ENCODE data around the gene SHISAL2B.
A peak's percentile ranks its signal among the peaks of the same experiment; 100 is the strongest.
"Not testable (repeated sequence)": the region's sequence is repeated elsewhere in the genome, so short reads cannot be mapped to it uniquely, and the experiment has no call there.

The SHISAL2B gene

DNA sequence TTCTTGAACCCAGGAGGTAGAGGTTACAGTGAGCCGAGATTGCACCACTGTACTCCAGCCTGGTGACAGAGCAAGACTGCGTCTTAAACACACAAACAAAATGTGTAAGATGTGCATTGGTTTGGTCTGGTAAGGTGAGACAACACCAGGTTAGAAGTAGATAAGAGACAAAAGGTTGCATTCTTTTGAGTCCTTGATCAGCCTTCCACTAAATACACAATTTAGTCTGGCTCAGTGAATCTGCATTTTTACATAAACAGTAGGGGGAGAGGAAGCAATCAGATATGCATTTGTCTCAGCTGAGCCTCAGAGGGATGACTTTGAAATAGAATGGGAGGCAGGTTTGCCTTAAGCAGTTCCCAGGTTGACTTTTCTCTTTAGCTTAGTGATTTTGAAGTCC lies 15.8 kb downstream of the SHISAL2B start:
- DNase-seq = not testable (repeated sequence)

DNA sequence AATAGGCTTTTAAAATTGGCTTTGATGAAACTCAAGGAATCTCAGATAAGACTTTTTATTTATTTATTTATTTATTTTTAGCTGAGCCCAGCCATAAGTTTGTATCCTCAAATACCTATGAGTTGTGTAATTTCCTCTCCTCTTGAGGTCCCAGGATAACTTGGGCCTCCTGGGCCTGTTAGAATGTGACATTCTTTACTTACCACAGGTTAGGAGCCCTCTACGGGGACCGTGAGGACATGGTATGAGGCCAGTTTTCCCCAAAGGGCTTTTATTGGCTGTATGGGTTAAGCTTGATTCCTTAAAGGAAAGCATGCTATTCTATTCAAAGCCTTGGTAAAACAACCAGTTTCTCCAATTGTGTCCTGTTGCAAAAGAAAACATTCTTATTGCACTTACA lies 16.9 kb downstream of the SHISAL2B start:
- no peak for DNase-seq

DNA sequence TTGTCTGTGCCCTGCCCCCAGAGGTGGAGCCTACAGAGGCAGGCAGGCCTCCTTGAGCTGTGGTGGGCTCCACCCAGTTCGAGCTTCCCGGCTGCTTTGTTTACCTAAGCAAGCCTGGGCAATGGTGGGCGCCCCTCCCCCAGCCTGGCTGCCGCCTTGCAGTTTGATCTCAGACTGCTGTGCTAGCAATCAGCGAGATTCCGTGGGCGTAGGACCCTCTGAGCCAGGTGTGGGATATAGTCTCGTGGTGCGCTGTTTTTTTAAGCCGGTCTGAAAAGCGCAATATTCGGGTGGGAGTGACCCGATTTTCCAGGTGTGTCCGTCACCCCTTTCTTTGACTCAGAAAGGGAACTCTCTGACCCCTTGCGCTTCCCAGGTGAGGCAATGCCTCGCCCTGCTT lies 24.2 kb downstream of the SHISAL2B start:
- not testable (repeated sequence) for DNase-seq

DNA sequence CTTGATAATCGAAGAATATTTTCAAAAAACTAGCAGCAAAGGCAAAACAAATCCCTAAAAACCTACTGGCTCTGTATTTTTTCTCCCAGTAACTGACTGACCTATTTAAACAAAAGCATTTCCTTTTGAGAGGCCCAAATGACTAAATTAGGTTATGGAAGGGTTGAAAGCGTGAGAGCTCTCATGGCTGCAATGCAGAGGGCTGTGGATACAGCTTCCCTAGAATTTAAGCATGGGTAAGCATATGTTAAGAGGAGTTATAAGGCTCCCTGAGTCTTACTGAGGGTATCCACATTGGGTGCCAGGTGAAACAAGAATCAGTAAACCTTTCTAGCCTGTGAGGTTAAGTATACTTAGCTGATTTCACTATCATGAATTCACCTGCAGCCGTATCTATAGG lies 32.3 kb downstream of the SHISAL2B start:
- DNase-seq = no peak

DNA sequence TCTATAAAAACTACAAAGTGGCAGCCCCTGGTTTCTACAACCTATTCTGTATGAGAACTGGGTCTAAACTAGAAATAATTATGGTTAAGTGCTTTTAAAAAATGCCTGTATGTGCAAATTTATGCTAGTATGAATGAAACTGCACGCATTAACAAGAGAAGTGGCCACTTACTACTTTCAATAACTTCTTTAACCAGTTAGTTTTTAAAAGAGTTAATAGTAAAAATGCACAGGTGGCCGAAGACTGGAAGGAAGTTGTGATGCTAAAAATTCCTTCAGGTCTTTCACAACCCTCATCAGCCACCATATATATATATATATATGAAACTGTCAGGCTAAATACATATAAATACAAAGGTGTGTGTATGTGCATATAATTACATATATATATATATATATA lies 36.8 kb downstream of the SHISAL2B start:
- no peak for DNase-seq

DNA sequence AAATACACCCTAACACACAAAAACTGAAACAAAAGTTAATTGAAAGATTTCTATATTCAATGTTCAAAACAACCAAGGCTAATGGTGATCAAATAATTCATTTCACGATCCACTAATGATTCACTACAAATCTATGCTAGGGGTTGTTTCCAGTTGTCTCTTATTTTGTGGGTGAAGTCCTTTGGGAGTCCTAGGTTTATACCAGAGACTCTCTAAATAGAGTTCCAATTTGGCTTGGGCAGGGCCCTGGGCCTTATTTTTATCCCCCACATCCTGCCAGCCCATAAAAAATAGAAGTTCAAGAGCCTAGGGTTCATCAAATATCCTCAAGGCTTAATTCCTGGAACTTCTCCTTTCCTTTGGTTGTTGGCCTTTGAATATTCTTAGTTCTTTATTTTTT lies 52.1 kb downstream of the SHISAL2B start:
- no peak for DNase-seq

DNA sequence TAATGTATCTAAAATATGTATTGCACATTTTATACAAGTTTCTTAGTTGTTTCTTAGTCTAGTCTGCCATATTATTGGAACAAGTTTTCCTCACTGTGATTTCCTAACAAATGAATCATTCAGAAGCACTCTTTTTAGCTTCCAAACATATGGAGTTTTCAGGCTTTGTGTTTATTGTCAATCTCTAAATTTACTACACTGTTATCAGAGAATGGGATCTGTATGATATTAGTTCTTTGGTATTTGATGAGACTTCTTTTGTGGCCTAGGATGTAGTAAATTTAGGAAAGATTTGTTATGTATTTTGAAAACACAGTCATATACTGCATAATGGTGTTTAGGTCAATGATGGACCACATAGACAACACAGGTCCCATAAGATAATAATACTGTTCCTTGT lies 52.5 kb downstream of the SHISAL2B start:
- no peak for DNase-seq

DNA sequence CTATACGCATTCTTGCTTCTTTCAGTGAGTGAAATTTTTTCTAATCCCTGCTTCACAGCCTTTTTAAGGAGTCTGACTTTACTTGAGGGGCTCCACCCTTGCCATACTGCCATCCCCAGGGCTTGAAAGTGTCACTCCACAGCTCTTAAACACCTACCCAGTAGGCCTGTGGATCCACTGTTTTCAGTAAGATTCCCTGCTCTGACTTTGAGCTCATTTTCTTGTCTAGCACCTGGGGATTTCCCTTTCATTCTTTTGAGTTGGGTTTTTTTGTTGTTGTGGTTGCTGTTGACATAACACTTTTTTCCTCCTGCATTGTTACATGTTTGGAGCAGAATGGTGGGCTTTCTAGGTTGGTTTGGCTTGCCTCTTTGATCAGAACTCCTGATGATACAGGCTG lies 54.6 kb downstream of the SHISAL2B start:
- no peak for DNase-seq

DNA sequence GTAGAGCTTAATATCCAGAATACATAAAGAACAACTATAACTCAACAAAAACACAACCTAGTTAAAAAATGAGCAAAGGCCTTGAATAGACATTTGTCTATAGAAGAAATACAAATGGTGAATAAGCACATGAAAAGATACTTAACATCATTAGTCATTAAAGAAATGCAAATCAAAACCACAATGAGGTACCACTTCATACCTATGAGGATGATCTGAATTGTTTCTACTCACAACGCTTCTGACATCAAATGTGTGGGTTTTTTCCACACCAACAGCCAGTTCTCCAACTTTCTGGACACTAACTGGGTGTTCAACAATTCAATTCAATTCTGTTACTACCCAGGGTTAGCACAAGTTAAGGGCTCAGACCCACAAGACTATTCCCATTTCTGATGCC lies 56.1 kb downstream of the SHISAL2B start:
- no peak for DNase-seq

DNA sequence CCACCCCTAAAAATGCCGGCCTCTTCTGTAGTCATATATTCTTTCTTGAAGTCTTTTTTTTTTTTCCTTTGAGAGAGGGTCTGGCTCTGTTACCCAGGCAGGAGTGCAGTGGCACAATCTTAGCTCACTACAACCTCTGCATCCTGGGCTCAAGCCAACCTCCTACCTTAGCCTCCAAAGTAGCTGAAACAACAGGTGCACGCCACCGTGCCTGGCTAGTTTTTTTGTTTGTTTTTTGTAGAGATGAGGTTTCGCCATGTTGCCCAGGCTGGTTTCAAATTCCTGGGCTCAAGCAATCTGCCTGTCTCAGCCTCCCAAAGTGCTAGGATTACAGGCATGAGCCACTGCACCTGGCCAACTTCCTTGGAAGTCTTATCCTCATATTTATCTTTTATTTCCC lies 59.1 kb downstream of the SHISAL2B start:
- DNase-seq = no peak

DNA sequence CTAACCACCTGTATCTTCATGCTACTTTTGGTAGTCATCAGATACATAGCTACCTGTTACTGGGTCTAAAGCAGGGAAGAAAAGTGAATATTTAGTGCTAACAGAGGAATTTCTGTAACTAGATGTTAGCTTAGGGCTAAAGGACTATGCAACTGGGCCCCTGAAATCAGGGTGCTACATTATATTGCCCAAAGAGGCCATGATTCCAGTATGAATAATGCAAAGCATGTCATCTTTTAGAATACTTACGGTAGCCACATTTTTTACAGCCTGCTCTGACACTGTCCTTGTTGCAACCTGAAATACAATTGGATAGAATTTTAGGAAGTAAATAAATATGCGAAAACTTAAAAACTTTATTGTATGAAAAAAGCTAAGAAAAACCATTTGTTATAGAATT lies 63.8 kb downstream of the SHISAL2B start:
- DNase-seq = no peak

DNA sequence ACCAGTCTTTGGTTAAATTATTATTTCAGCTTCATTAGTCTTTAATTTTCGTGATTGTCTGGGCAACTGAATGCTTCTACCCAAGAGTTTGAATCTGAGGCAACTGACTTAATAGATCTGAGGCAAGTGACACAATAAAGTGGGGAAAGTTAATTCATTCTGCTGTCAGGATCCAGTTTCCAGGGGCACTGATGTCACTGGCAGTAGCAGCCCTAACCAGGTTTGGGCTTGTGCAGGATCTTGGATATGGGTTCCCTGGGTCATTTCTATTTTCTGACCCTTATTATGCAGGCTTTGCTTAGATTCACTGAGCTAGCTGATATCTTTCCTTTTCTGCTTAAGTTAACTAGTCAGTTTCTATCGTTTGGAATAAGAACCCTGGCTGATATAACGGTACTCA lies 68.6 kb downstream of the SHISAL2B start:
- no peak for DNase-seq

DNA sequence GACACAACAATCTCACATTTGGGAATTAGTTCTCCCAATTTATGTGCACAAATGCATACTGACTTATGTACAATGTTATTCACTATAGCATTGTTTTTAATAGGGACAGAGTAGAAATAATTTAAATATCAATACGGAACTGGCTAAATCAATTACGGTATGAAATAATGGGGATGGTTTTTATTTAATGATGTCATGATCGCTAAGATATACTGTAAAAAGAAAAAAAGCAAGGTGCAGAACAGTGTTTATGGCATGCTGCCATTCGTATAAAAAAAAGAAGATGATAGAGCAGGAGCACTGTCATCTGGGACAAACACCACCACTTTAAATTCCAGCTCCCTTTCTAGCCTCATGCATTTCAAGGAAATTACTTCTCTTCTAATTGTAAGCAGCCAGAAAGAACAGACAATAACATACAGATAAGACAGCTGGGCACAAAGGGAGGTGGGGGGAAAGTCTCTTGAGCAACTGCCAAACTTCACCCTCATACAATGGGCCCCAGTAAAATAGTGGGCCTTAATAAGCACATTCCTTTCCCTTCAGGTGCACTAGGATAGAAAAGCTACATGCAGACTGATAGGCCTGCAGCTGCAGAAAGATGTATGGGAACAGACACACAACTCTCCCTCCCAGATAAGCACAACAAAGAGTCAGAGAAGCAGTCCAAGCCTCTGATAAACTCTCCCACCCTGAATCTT lies 69.8 kb downstream of the SHISAL2B start:
- DNase-seq = peak; percentile 75

DNA sequence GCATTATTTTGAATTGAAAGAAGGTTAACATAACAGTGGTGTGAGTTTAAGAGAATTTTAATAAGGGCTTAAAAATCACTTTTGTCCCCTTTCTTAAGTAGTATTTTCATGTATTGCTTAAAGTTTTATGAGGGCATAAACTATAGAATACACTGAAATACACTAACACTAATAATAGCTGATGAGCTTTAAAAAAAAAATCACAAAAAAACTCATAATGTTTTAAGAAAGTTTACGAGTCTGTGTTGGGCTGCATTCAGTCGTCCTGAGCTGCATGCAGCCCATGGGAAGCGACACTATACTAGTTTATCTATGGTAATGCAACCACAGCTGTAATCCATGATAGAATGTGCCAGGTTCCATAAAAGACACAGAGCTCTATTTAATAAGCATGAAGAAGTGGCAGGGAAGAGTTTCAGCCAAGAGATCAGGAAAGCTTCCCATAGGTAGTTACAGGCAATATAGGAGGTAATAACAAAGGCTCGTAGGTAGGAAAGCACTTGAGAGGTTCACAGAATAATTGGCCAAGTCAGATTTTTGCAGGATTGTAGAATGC lies 73.7 kb downstream of the SHISAL2B start:
- no peak for DNase-seq

DNA sequence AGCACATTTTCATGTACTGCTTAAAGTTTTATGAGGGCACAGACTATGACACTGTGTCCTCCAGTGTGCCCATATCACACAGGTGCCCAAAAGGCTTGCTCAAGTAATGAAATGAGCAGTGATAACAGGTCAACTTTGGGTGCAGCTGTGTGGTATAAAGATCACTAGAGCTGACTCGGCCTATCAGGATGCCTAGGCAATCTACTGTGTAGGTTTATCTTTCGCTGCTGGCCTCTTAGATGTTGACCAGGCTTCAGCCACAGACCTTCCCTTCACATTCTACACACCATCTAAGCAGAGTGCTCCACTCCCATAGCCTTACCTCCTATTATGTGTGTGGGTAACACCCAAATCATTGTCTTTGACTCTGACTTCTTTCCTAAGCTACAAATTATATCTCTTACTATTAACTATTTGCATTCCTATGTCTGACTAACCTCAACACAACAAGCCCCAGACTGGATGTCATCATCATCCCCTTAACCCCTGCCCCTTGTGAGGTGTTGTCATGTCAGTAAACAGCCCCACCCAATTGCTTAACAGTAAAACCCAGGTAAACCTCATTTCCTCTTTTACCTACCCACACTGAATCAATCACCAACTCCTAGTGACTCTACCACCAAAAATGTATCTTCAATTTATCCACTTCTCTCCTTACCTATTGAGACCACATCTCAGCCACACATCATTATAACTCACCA lies 75.7 kb downstream of the SHISAL2B start:
- no peak for DNase-seq

DNA sequence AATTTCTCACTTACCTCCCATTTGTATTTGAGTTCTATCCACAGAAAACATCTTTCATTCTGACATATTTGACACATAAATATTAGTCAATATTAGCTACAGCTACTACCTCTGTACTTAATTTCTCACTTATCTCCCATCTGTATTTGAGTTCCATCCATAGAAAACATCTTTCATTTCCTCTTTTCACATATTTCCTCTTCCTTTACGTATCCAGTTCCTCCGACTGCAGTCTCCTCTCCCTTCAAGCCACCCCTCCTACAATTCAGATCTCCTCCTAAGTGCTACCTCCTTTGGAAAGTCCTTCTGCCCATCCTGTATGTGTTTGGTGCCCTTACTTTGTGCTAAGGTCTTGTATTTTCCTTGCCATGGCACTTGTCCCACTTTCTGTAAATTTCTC lies 76.6 kb downstream of the SHISAL2B start:
- no peak for DNase-seq
